DMS53 treated with DMSO at 0.1 percent for 48 hours (cell line): ENCODE data around the gene SLC41A2.
"Not testable (repeated sequence)": the region's sequence is repeated elsewhere in the genome, so short reads cannot be mapped to it uniquely, and the experiment has no call there.

Experiments used
- DNase-seq: peaks from one replicate; lab custom pipeline; 2025; ENCODE audit not compliant: unreplicated experiment; lab: John Stamatoyannopoulos, UW

SLC41A2 gene

GRCh38 chr12:104964167-104964855, 6.2 kb upstream of the SLC41A2 start:
- DNase-seq: no peak

GRCh38 chr12:104963757-104964156, 5.7 kb upstream of the SLC41A2 start:
- DNase-seq: no peak

- no peak for DNase-seq
Observed at GRCh38 chr12:104960464-104960863, 2.4 kb upstream of the SLC41A2 start.

- DNase-seq: peak; percentile 55
Observed at GRCh38 chr12:104959335-104959841, 1.3 kb upstream of the SLC41A2 start.

- DNase-seq: peak; percentile 52
Observed at GRCh38 chr12:104958805-104959334, 780 bp upstream of the SLC41A2 start.

GRCh38 chr12:104957719-104958000, 430 bp downstream of the SLC41A2 start:
- no peak for DNase-seq

GRCh38 chr12:104956870-104957718, 996 bp downstream of the SLC41A2 start:
- peak; percentile 28 for DNase-seq

- DNase-seq: no peak
Observed at GRCh38 chr12:104955703-104956102, 2.4 kb downstream of the SLC41A2 start.

- no peak for DNase-seq
Observed at GRCh38 chr12:104953323-104953722, 4.8 kb downstream of the SLC41A2 start.

GRCh38 chr12:104952816-104953215, 5.3 kb downstream of the SLC41A2 start:
- no peak for DNase-seq

- DNase-seq: no peak
Observed at GRCh38 chr12:104951759-104952509, 6.2 kb downstream of the SLC41A2 start.

- not testable (repeated sequence) for DNase-seq
Observed at GRCh38 chr12:104948716-104949115, 9.4 kb downstream of the SLC41A2 start.

- no peak for DNase-seq
Observed at GRCh38 chr12:104944252-104944651, 13.8 kb downstream of the SLC41A2 start.

- DNase-seq: not testable (repeated sequence)
Observed at GRCh38 chr12:104943401-104943800, 14.7 kb downstream of the SLC41A2 start.

- no peak for DNase-seq
Observed at GRCh38 chr12:104942075-104942474, 16.0 kb downstream of the SLC41A2 start.

GRCh38 chr12:104941454-104941853, 16.6 kb downstream of the SLC41A2 start:
- DNase-seq: no peak

- DNase-seq: no peak
Observed at GRCh38 chr12:104939089-104939488, 19.0 kb downstream of the SLC41A2 start.

GRCh38 chr12:104938371-104938770, 19.7 kb downstream of the SLC41A2 start:
- no peak for DNase-seq

GRCh38 chr12:104935886-104936285, 22.2 kb downstream of the SLC41A2 start:
- DNase-seq: no peak

- DNase-seq: no peak
Observed at GRCh38 chr12:104933778-104934177, 24.3 kb downstream of the SLC41A2 start.

GRCh38 chr12:104933128-104933527, 25.0 kb downstream of the SLC41A2 start:
- DNase-seq: no peak
